Activated CD4-positive, CD25-positive, alpha-beta regulatory T cell treated with anti-CD3 and anti-CD28 coated beads, Interleukin-2, amount 50 U/mL, for 16 hours (primary cell): Measurements from ENCODE around the gene ZNF331.

Experiments
- DNase-seq: peaks from one replicate; pipeline ENCODE4 v3.0.0-alpha.2; 2020; ENCODE audit warnings: low read depth, low spot score

The ZNF331 gene

GRCh38 chr19:53626976-53627375, 89.0 kb downstream of the ZNF331 start:
- no peak for DNase-seq
